Right atrium auricular region (tissue), 2 donors: ENCODE data around the gene ARHGAP20. TPM values are rescaled to one million over a fixed set of nuclear protein-coding genes. Genes with fewer than 3 reads are reported as not detected.

Source experiments
- DNase-seq: peaks from one replicate; pipeline ENCODE4 v3.0.0-alpha.2; 2019; ENCODE audit warnings: low spot score
- H3K27ac ChIP-seq, 2 donors: fragments of 200-600 bp; sonication (generic); 1 replicate in 1 of 2; 2 replicates in 1 of 2; pipeline ENCODE4 v1.5.1; 2016 to 2019
- H3K27me3 ChIP-seq, 2 donors: fragments of 200-600 bp; sonication (generic); one replicate each; pipeline versions ENCODE4 v1.5.1 to v1.6.0; 2017 to 2019
- H3K36me3 ChIP-seq: fragments of 200-600 bp; sonication (generic); one replicate; pipeline ENCODE4 v1.5.1; 2016
- H3K4me1 ChIP-seq, 2 donors: fragments of 200-600 bp; sonication (generic); one replicate each; pipeline versions ENCODE4 v1.5.1 to v1.6.0; 2017 to 2019
- H3K4me3 ChIP-seq, 2 donors: fragments of 200-600 bp; sonication (generic); 1 replicate in 1 of 2; 2 replicates in 1 of 2; pipeline ENCODE4 v1.5.1; 2017 to 2019; ENCODE audit warnings: mild to moderate bottlenecking in 1 of 2, moderate library complexity in 1 of 2
- H3K9me3 ChIP-seq, 2 donors: fragments of 200-600 bp; sonication (generic); one replicate each; pipeline ENCODE4 v1.5.1; 2019
- CTCF ChIP-seq, 2 donors: fragments of 200-600 bp; sonication (generic); IDR thresholded peaks; one replicate each; pipeline ENCODE4 v1.5.1; 2019; ENCODE audit warnings: antibody characterized with exemption in 2 of 2
- total RNA-seq, 2 donors: library from RNA; depleted of rRNA; stranded (reverse); fragments of >200 nt; gene quantifications; one replicate each; pipeline ENCODE4 v1.1.0, GENCODE V29; 2016

The ARHGAP20 gene
- total RNA-seq, 2 donors from 2014 or later, result 0.30 to 0.86 TPM

- H3K27ac ChIP-seq, result no peak overlapping the region
- no peaks in the 10 kb centered on the region for H3K4me1 ChIP-seq
- no peaks in the 10 kb centered on the region for H3K9me3 ChIP-seq
- DNase-seq, result no peak
- no peaks in the 10 kb centered on the region for H3K36me3 ChIP-seq
- H3K27me3 ChIP-seq, result no peaks in the 10 kb centered on the region
- TF ChIP-seq CTCF (IDR thresholded peaks at IDR 0.05), result no peak
- H3K4me3 ChIP-seq, result no peak overlapping the region
These were observed 125.1 kb downstream of the ARHGAP20 start for GRCh38 chr11:110587129-110587528.

GRCh38 chr11:110584150-110584549, 128.1 kb downstream of the ARHGAP20 start:
- H3K4me1 ChIP-seq, result no peaks in the 10 kb centered on the region
- H3K27ac ChIP-seq, result no peak overlapping the region
- DNase-seq, result no peak
- no peaks in the 10 kb centered on the region for H3K27me3 ChIP-seq
- no peaks in the 10 kb centered on the region for H3K36me3 ChIP-seq
- no peaks in the 10 kb centered on the region for H3K9me3 ChIP-seq
- no peak overlapping the region for H3K4me3 ChIP-seq
- no peak for TF ChIP-seq CTCF (IDR thresholded peaks at IDR 0.05)

GRCh38 chr11:110582728-110583432, 129.4 kb downstream of the ARHGAP20 start:
- H3K36me3 ChIP-seq, result no peaks in the 10 kb centered on the region
- no peak for DNase-seq
- no peak overlapping the region for H3K4me3 ChIP-seq
- no peak for TF ChIP-seq CTCF (IDR thresholded peaks at IDR 0.05)
- H3K27me3 ChIP-seq, result no peaks in the 10 kb centered on the region
- no peaks in the 10 kb centered on the region for H3K9me3 ChIP-seq
- no peaks in the 10 kb centered on the region for H3K4me1 ChIP-seq
- no peak overlapping the region for H3K27ac ChIP-seq

GRCh38 chr11:110580571-110580970, 131.7 kb downstream of the ARHGAP20 start:
- no peak overlapping the region for H3K4me3 ChIP-seq
- H3K27me3 ChIP-seq, result no peaks in the 10 kb centered on the region
- no peak for TF ChIP-seq CTCF (IDR thresholded peaks at IDR 0.05)
- H3K27ac ChIP-seq, result no peak overlapping the region
- no peaks in the 10 kb centered on the region for H3K9me3 ChIP-seq
- no peaks in the 10 kb centered on the region for H3K36me3 ChIP-seq
- no peaks in the 10 kb centered on the region for H3K4me1 ChIP-seq
- DNase-seq, result no peak

- Histone ChIP-seq H3K4me1 (no peaks in the 10 kb centered on the region), H3K36me3 (no peaks in the 10 kb centered on the region), H3K27me3 (no peaks in the 10 kb centered on the region), H3K9me3 (no peaks in the 10 kb centered on the region), H3K4me3 (no peak overlapping the region), H3K27ac (no peak overlapping the region)
- no peak for DNase-seq
- TF ChIP-seq CTCF (IDR thresholded peaks at IDR 0.05), result no peak
These were observed 138.8 kb downstream of the ARHGAP20 start for GRCh38 chr11:110573411-110573810.
